Astrocyte of the spinal cord (primary cell): Measurements from ENCODE around the gene DDX23.

Experiments
- DNase-seq: peaks from one replicate; pipeline ENCODE4 v3.0.0; 2011; ENCODE audit warnings: low read depth, low spot score
- H3K4me3 ChIP-seq: 2 replicates; pipeline ENCODE4 v1.5.1; 2011; ENCODE audit warnings: low read depth, mild to moderate bottlenecking, low read length, moderate library complexity
- in situ Hi-C: cut with HindIII; loops from 2 replicates; pipeline ENCODE4 v1.10.0; 2017; ENCODE audit warnings: low sequenced_read_pairs
- TF ChIP-seq, protein P1 (sequence below): IDR thresholded peaks from 2 replicates; pipeline ENCODE4 v1.5.1; 2012; ENCODE audit warnings: low read depth, mild to moderate bottlenecking, low read length, inconsistent platforms

DDX23 gene

DNA sequence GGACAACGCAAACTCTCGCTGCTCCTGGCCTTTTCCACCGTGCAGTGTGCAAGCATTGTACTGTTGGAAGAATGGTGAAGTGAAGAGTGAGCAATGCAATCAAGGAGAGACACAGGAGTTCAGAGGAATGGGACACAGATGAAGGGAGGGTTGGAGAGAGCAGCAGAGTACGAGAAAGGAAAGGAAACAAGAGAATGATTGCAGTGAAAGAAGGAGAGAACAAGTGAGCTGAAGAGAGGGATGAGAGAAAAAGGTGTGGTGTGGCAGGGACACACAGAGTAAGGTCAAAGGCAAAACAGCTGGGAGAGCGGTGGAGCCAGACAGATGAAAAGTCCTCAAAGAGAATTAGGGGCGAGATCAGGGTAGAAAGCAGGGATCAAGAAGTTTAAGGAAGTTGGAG lies 20.7 kb downstream of the DDX23 start:
- no peak for DNase-seq
- TF ChIP-seq, protein P1, sequence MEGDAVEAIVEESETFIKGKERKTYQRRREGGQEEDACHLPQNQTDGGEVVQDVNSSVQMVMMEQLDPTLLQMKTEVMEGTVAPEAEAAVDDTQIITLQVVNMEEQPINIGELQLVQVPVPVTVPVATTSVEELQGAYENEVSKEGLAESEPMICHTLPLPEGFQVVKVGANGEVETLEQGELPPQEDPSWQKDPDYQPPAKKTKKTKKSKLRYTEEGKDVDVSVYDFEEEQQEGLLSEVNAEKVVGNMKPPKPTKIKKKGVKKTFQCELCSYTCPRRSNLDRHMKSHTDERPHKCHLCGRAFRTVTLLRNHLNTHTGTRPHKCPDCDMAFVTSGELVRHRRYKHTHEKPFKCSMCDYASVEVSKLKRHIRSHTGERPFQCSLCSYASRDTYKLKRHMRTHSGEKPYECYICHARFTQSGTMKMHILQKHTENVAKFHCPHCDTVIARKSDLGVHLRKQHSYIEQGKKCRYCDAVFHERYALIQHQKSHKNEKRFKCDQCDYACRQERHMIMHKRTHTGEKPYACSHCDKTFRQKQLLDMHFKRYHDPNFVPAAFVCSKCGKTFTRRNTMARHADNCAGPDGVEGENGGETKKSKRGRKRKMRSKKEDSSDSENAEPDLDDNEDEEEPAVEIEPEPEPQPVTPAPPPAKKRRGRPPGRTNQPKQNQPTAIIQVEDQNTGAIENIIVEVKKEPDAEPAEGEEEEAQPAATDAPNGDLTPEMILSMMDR = no peak
- in situ Hi-C loops = no loop called here
- no peak overlapping the region for H3K4me3 ChIP-seq

DNA sequence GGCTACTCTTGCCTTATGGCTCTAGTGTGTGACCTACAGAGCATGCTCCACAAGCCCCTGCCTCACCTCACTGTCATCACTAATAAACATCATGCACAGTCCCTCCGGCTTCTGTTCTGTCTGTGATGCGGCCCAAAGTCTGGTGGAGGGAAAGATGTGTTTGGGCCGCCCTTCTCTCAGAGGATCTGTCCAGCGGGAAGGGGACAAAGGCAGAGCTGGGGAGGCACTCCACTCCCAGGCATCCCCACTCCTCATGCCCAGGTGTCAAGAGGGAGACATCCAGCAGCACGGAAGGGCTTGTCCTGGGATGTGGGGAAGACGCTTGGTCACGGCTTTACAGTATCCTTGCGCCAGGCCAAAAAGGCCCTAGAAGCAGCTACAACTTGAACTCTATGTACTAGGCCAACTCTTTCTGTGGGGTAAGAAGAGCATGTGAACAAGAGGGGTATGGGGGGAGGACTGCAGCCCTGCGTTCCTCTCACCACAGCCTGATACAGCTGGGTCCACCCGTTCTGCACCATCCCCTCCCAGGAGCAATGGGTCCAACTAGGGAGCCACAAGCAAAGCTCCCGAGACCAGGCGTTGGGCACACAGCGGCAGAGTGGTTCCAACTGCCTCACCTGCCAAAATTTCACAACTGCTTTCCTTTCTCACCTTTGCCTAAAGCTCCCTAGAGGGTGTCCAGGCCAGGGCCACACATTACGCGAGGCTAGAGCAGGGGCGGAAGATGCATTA lies 23.0 kb downstream of the DDX23 start:
- TF ChIP-seq, protein P1 = no peak
- DNase-seq = no peak
- in situ Hi-C loops = no loop called here
- H3K4me3 ChIP-seq = no peak overlapping the region

DNA sequence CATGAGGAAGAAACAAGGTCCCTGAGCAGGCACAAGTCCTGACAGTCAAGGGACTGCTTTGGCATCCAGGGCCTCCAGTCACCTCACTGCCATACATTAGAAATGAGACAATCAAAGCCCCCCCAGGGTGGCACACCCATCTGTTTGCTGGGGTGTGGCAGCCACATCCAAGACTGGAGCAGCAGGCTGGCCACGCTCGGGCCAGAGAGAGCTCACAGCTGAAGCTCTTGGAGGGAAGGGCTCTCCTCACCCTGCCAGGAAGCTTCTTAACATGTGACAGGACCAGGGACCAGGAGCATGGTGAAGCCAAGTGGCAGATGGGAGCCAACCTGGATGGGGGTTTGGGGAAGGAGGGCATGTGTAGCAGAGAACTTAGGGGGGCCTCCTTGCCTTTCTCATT lies 23.7 kb downstream of the DDX23 start:
- TF ChIP-seq, protein P1 = no peak
- DNase-seq = no peak

GRCh38 chr12:48827513-48828096 lies 24.4 kb downstream of the DDX23 start:
- no peak for DNase-seq
- in situ Hi-C loops = no loop called here
- no peak overlapping the region for H3K4me3 ChIP-seq
- TF ChIP-seq, protein P1 = no peak

More for the DNA sequence above, 23.7 kb downstream of the DDX23 start:
- no peak overlapping the region for H3K4me3 ChIP-seq
- in situ Hi-C loops = no loop called here

DNA sequence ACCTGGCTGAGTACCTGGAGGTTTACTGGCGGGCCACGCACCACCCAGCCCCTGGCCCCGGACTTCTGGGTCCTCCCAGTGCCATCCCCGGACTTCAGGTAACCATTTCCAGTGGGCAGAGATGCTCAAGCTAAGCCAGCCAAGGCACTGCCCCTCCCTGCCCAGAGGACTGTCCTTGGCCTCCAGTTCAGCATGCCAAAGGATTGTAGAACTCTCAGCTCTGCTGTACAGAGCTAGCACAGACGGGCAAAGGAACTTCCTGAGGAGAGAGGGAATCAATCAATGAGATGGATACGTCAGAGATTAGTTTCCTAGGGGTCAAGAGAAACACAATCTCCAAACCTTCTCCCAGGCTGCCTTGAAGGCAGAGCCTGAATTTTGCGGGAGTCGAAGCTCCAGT lies 24.9 kb downstream of the DDX23 start:
- in situ Hi-C loops = no loop called here

DNA sequence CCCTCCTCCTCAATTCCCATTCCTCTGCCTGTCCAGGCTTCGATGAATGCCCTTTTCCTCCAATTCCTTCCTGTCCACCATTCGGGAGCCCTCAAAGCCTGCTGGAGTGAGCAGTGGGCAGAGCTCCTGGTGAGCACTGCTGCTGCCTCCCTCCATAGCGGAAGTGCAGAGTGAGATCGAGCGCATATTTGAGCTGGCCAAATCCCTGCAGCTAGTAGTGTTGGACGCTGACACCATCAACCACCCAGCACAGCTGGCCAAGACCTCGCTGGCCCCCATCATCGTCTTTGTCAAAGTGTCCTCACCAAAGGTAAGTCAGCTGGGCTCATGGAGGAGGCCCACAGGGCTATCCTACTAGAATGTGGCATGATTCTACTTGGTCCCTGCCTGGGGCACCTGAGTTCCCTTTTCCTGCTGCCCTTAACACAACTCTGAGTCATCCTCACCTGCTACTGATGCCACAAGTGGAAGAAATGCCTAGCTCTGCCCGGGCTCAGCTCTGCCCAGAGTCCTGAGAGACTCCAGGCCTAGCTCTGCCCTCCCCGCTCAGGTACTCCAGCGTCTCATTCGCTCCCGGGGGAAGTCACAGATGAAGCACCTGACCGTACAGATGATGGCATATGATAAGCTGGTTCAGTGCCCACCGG lies 25.6 kb downstream of the DDX23 start:
- no peak for DNase-seq
- no peak overlapping the region for H3K4me3 ChIP-seq
- in situ Hi-C loops = no loop called here
- TF ChIP-seq, protein P1 = no peak

More for the DNA sequence above, 24.9 kb downstream of the DDX23 start:
- DNase-seq = no peak
- no peak overlapping the region for H3K4me3 ChIP-seq
- TF ChIP-seq, protein P1 = no peak
